Measurements from ENCODE around the gene SRSF1. TPM values are rescaled to one million over a fixed set of nuclear protein-coding genes. Genes with fewer than 3 reads are reported as not detected.

The SRSF1 gene
- total RNA-seq, 4 donors from 2014 or later = 134 to 223 (median 200) TPM

GRCh38 chr17:57984261-57984890 is 22.7 kb downstream of the SRSF1 start:
- Histone ChIP-seq H3K27me3 (no peaks in the 10 kb centered on the region), H3K4me1 (peaks cover 6 to 84% (median 48%) of the 10 kb centered on the region in 3 donors), H3K4me3 (peak overlapping the region in 1 of 4 donors; percentile 97), H3K36me3 (peaks cover 0 to 51% (median 16%) of the 10 kb centered on the region in 3 donors), H3K27ac (peak overlapping the region in 3 of 4 donors; percentile 40 to 98 (median 97)), H3K9me3 (no peaks in the 10 kb centered on the region)
- no peak for DNase-seq
- intact Hi-C loops (cut with DNase I) = loop anchor here (10.0 kb wide), 1 partner anchor 90 kb away; no protein-coding TSS in a partner anchor
- WGBS, 2 donors = 40 to 41% methylated on average over 4 of the region's 4 CpGs
- TF ChIP-seq POLR2A (IDR thresholded peaks at IDR 0.05) (no peak), CTCF (IDR thresholded peaks at IDR 0.05) (no peak)

- H3K4me3 ChIP-seq = peak overlapping the region in 1 of 4 donors; percentile 97
- no peaks in the 10 kb centered on the region for H3K9me3 ChIP-seq
- H3K27ac ChIP-seq = peak overlapping the region in 2 of 4 donors; percentile 9 to 98
- DNase-seq = no peak
- WGBS, 2 donors = 56 to 75% methylated on average over 1 of the region's 1 CpG
- H3K4me1 ChIP-seq = peaks cover 6 to 81% (median 42%) of the 10 kb centered on the region in 3 donors
- intact Hi-C loops (cut with DNase I) = loop anchor here (10.0 kb wide), 1 partner anchor 89 kb away; no protein-coding TSS in a partner anchor
- H3K36me3 ChIP-seq = peaks cover 0 to 60% (median 23%) of the 10 kb centered on the region in 3 donors
- H3K27me3 ChIP-seq = no peaks in the 10 kb centered on the region
- TF ChIP-seq CTCF (IDR thresholded peaks at IDR 0.05) = no peak
- TF ChIP-seq POLR2A (IDR thresholded peaks at IDR 0.05) = no peak
These were observed 23.6 kb downstream of the SRSF1 start for GRCh38 chr17:57983446-57983845.

GRCh38 chr17:57982452-57983170 is 24.4 kb downstream of the SRSF1 start:
- Histone ChIP-seq H3K27me3 (no peaks in the 10 kb centered on the region), H3K9me3 (no peaks in the 10 kb centered on the region), H3K36me3 (peaks cover 5 to 69% (median 30%) of the 10 kb centered on the region in 3 donors), H3K4me3 (peak overlapping the region in 1 of 4 donors; percentile 23), H3K4me1 (peaks cover 6 to 82% (median 42%) of the 10 kb centered on the region in 3 donors), H3K27ac (peak overlapping the region in 3 of 4 donors; percentile 9 to 98 (median 21))
- WGBS, 2 donors = 71 to 83% methylated on average over 8 to 14 of the region's 14 CpGs
- DNase-seq = no peak
- TF ChIP-seq CTCF (IDR thresholded peaks at IDR 0.05) (no peak), POLR2A (IDR thresholded peaks at IDR 0.05) (no peak)
- intact Hi-C loops (cut with DNase I) = loop anchor here (10.0 kb wide), 1 partner anchor 88 kb away; no protein-coding TSS in a partner anchor

- intact Hi-C loops (cut with DNase I) = loop anchor here (10.0 kb wide), 1 partner anchor 86 kb away; no protein-coding TSS in a partner anchor
- Histone ChIP-seq H3K27ac (no peak overlapping the region), H3K27me3 (no peaks in the 10 kb centered on the region), H3K36me3 (peaks cover 20 to 90% (median 39%) of the 10 kb centered on the region in 3 donors), H3K4me1 (peaks cover 6 to 70% (median 32%) of the 10 kb centered on the region in 3 donors), H3K9me3 (no peaks in the 10 kb centered on the region), H3K4me3 (no peak overlapping the region)
- no peak for DNase-seq
- WGBS, 2 donors = 84 to 85% methylated on average over 4 of the region's 4 CpGs
- TF ChIP-seq CTCF (IDR thresholded peaks at IDR 0.05) (no peak), POLR2A (IDR thresholded peaks at IDR 0.05) (no peak)
These were observed 26.5 kb downstream of the SRSF1 start for GRCh38 chr17:57980522-57980921.

GRCh38 chr17:57979076-57979475 is 28.0 kb downstream of the SRSF1 start:
- WGBS, 2 donors = 31 to 73% methylated on average over 1 of the region's 1 CpG
- intact Hi-C loops (cut with DNase I) = no loop called here
- Histone ChIP-seq H3K9me3 (no peaks in the 10 kb centered on the region), H3K4me3 (no peak overlapping the region), H3K36me3 (peaks cover 30 to 93% (median 39%) of the 10 kb centered on the region in 3 donors), H3K4me1 (peaks cover 0 to 67% (median 18%) of the 10 kb centered on the region in 3 donors), H3K27me3 (no peaks in the 10 kb centered on the region), H3K27ac (no peak overlapping the region)
- DNase-seq = no peak
- no peak for TF ChIP-seq CTCF (IDR thresholded peaks at IDR 0.05)
- no peak for TF ChIP-seq POLR2A (IDR thresholded peaks at IDR 0.05)
